ENCODE measurements around the gene MAPKAP1.

Gene MAPKAP1

GRCh38 chr9:125632321-125633115, 74.5 kb downstream of the MAPKAP1 start:
- no peak overlapping the region for H3K4me3 ChIP-seq (replicated peaks in 1 of 2; ENCODE audit: low read depth in 2 of 2, low read length in 2 of 2)
- TF ChIP-seq CTCF (IDR thresholded peaks at IDR 0.05; ENCODE audit: low read depth, low read length): no peak
- peak in 1 of 2 donors; percentile 63 for DNase-seq (ENCODE audit: low read depth in 2 of 2)

GRCh38 chr9:125631391-125632085, 75.5 kb downstream of the MAPKAP1 start:
- DNase-seq (ENCODE audit: low read depth in 2 of 2): peak; percentile 74 to 80
- TF ChIP-seq CTCF (IDR thresholded peaks at IDR 0.05; ENCODE audit: low read depth, low read length): peak; percentile 69
- no peak overlapping the region for H3K4me3 ChIP-seq (replicated peaks in 1 of 2; ENCODE audit: low read depth in 2 of 2, low read length in 2 of 2)

- DNase-seq (ENCODE audit: low read depth in 2 of 2): peak in 1 of 2 donors; percentile 22
- H3K4me3 ChIP-seq (replicated peaks in 1 of 2; ENCODE audit: low read depth in 2 of 2, low read length in 2 of 2): no peak overlapping the region
- TF ChIP-seq CTCF (IDR thresholded peaks at IDR 0.05; ENCODE audit: low read depth, low read length): no peak
These were observed 76.6 kb downstream of the MAPKAP1 start for GRCh38 chr9:125630436-125630835.

GRCh38 chr9:125629446-125629845, 77.6 kb downstream of the MAPKAP1 start:
- H3K4me3 ChIP-seq (replicated peaks in 1 of 2; ENCODE audit: low read depth in 2 of 2, low read length in 2 of 2): no peak overlapping the region
- TF ChIP-seq CTCF (IDR thresholded peaks at IDR 0.05; ENCODE audit: low read depth, low read length): no peak
- DNase-seq (ENCODE audit: low read depth in 2 of 2): no peak

- H3K4me3 ChIP-seq (replicated peaks in 1 of 2; ENCODE audit: low read depth in 2 of 2, low read length in 2 of 2): no peak overlapping the region
These were observed 80.8 kb downstream of the MAPKAP1 start for GRCh38 chr9:125626187-125626586.

GRCh38 chr9:125621170-125621569, 85.8 kb downstream of the MAPKAP1 start:
- no peak for TF ChIP-seq CTCF (IDR thresholded peaks at IDR 0.05; ENCODE audit: low read depth, low read length)
- DNase-seq (ENCODE audit: low read depth in 2 of 2): no peak
- H3K4me3 ChIP-seq (replicated peaks in 1 of 2; ENCODE audit: low read depth in 2 of 2, low read length in 2 of 2): no peak overlapping the region

More at GRCh38 chr9:125626187-125626586, 80.8 kb downstream of the MAPKAP1 start:
- TF ChIP-seq CTCF (IDR thresholded peaks at IDR 0.05; ENCODE audit: low read depth, low read length): no peak
- DNase-seq (ENCODE audit: low read depth in 2 of 2): no peak
